ENCODE measurements around the gene GPC6. TPM values are rescaled to one million over a fixed set of nuclear protein-coding genes. Genes with fewer than 3 reads are reported as not detected.

Gene GPC6
- total RNA-seq, 1 donor from 2014 or later: 63.0 TPM

GRCh38 chr13:93765062-93765461 lies 538.5 kb downstream of the GPC6 start:
- DNase-seq (ENCODE audit: low read depth): peak; percentile 31
- H4K20me1 ChIP-seq (ENCODE audit: insufficient read depth, low read length): no peaks in the 10 kb centered on the region

GRCh38 chr13:93765811-93766210 lies 539.2 kb downstream of the GPC6 start:
- Histone ChIP-seq H3K9me3 (ENCODE audit: insufficient read depth, low read depth, low read length) (no peaks in the 10 kb centered on the region), H3K9ac (ENCODE audit: low read length) (no peak overlapping the region), H3K4me1 (ENCODE audit: insufficient read depth, low read length) (peaks cover under 1% of the 10 kb centered on the region), H3K36me3 (ENCODE audit: insufficient read depth, low read length) (no peaks in the 10 kb centered on the region), H3K27ac (ENCODE audit: low read depth, low read length) (no peak overlapping the region), H3K27me3 (ENCODE audit: insufficient read depth, low read length) (no peaks in the 10 kb centered on the region), H3K4me3 (ENCODE audit: insufficient read depth, low read depth, low read length) (no peak overlapping the region), H3K4me2 (ENCODE audit: low read length) (no peak overlapping the region), H2AFZ (ENCODE audit: low read depth, low read length) (no peak overlapping the region), H3K79me2 (ENCODE audit: insufficient read depth, low read length) (no peaks in the 10 kb centered on the region), H4K20me1 (ENCODE audit: insufficient read depth, low read length) (no peaks in the 10 kb centered on the region)
- no peaks in the 10 kb centered on the region for H3K27me3 Mint-ChIP-seq (ENCODE audit: low read depth, unreplicated experiment)
- no peak overlapping the region for H3K27ac Mint-ChIP-seq (ENCODE audit: unreplicated experiment)
- H3K9me3 Mint-ChIP-seq (ENCODE audit: unreplicated experiment): peaks cover 3% of the 10 kb centered on the region
- TF ChIP-seq CTCF (IDR thresholded peaks at IDR 0.05; ENCODE audit: insufficient read depth, low read depth, low read length) (no peak), EZH2 (IDR thresholded peaks at IDR 0.05; ENCODE audit: insufficient read depth, low read length) (no peak)
- no peak overlapping the region for H3K4me3 Mint-ChIP-seq (ENCODE audit: unreplicated experiment)
- H3K4me1 Mint-ChIP-seq (ENCODE audit: low read depth, unreplicated experiment): peaks cover 19% of the 10 kb centered on the region
- FAIRE-seq (no peak), DNase-seq (ENCODE audit: low read depth) (no peak)
- peaks cover 2% of the 10 kb centered on the region for H3K36me3 Mint-ChIP-seq (ENCODE audit: low read depth, unreplicated experiment)

More at GRCh38 chr13:93765062-93765461, 538.5 kb downstream of the GPC6 start:
- Histone ChIP-seq H3K27me3 (ENCODE audit: insufficient read depth, low read length) (no peaks in the 10 kb centered on the region), H3K9ac (ENCODE audit: low read length) (no peak overlapping the region), H2AFZ (ENCODE audit: low read depth, low read length) (no peak overlapping the region), H3K9me3 (ENCODE audit: insufficient read depth, low read depth, low read length) (no peaks in the 10 kb centered on the region), H3K4me3 (ENCODE audit: insufficient read depth, low read depth, low read length) (no peak overlapping the region), H3K79me2 (ENCODE audit: insufficient read depth, low read length) (no peaks in the 10 kb centered on the region), H3K36me3 (ENCODE audit: insufficient read depth, low read length) (no peaks in the 10 kb centered on the region), H3K4me2 (ENCODE audit: low read length) (no peak overlapping the region), H3K4me1 (ENCODE audit: insufficient read depth, low read length) (no peaks in the 10 kb centered on the region), H3K27ac (ENCODE audit: low read depth, low read length) (no peak overlapping the region)
- Mint-ChIP-seq H3K27me3 (ENCODE audit: low read depth, unreplicated experiment) (no peaks in the 10 kb centered on the region), H3K9me3 (ENCODE audit: unreplicated experiment) (peaks cover 3% of the 10 kb centered on the region), H3K4me3 (ENCODE audit: unreplicated experiment) (no peak overlapping the region), H3K27ac (ENCODE audit: unreplicated experiment) (no peak overlapping the region), H3K4me1 (ENCODE audit: low read depth, unreplicated experiment) (peaks cover 12% of the 10 kb centered on the region), H3K36me3 (ENCODE audit: low read depth, unreplicated experiment) (peaks cover 2% of the 10 kb centered on the region)
- TF ChIP-seq EZH2 (IDR thresholded peaks at IDR 0.05; ENCODE audit: insufficient read depth, low read length) (no peak), CTCF (IDR thresholded peaks at IDR 0.05; ENCODE audit: insufficient read depth, low read depth, low read length) (no peak)
- no peak for FAIRE-seq

DNA sequence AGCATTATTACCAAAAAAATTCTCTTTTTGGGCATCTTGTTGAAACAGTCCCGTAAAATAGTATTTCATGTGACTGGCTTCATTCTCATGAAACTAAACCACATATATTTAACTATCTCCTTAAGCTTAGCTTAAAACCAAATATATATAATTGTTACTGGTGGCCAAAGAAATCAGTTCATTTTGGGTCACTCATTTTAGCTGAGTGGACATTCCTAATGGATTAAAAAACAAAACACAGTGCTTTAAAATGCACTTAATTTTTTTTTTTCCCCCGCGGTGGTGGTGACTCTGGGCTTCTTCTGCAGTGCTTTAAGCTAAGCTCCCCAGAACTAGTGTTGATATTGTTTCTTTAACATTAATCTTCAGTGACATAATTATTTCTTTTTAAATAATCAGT lies 540.1 kb downstream of the GPC6 start:
- FAIRE-seq: no peak

More for the DNA sequence above, 540.1 kb downstream of the GPC6 start:
- no peaks in the 10 kb centered on the region for H3K27me3 Mint-ChIP-seq (ENCODE audit: low read depth, unreplicated experiment)
- no peak overlapping the region for H3K4me2 ChIP-seq (ENCODE audit: low read length)
- H3K4me1 ChIP-seq (ENCODE audit: insufficient read depth, low read length): peaks cover 8% of the 10 kb centered on the region
- no peaks in the 10 kb centered on the region for H3K79me2 ChIP-seq (ENCODE audit: insufficient read depth, low read length)
- no peak overlapping the region for H2AFZ ChIP-seq (ENCODE audit: low read depth, low read length)
- no peaks in the 10 kb centered on the region for H3K9me3 ChIP-seq (ENCODE audit: insufficient read depth, low read depth, low read length)
- no peak overlapping the region for H3K9ac ChIP-seq (ENCODE audit: low read length)
- no peak overlapping the region for H3K4me3 Mint-ChIP-seq (ENCODE audit: unreplicated experiment)
- no peak for DNase-seq (ENCODE audit: low read depth)
- H3K4me3 ChIP-seq (ENCODE audit: insufficient read depth, low read depth, low read length): no peak overlapping the region
- no peak overlapping the region for H3K27ac Mint-ChIP-seq (ENCODE audit: unreplicated experiment)
- no peaks in the 10 kb centered on the region for H3K27me3 ChIP-seq (ENCODE audit: insufficient read depth, low read length)
- no peak overlapping the region for H3K27ac ChIP-seq (ENCODE audit: low read depth, low read length)
- TF ChIP-seq EZH2 (IDR thresholded peaks at IDR 0.05; ENCODE audit: insufficient read depth, low read length): no peak
- TF ChIP-seq CTCF (IDR thresholded peaks at IDR 0.05; ENCODE audit: insufficient read depth, low read depth, low read length): no peak
- peaks cover 3% of the 10 kb centered on the region for H3K9me3 Mint-ChIP-seq (ENCODE audit: unreplicated experiment)
- H4K20me1 ChIP-seq (ENCODE audit: insufficient read depth, low read length): no peaks in the 10 kb centered on the region
- H3K4me1 Mint-ChIP-seq (ENCODE audit: low read depth, unreplicated experiment): peaks cover 23% of the 10 kb centered on the region
- H3K36me3 ChIP-seq (ENCODE audit: insufficient read depth, low read length): no peaks in the 10 kb centered on the region
- H3K36me3 Mint-ChIP-seq (ENCODE audit: low read depth, unreplicated experiment): peaks cover 2% of the 10 kb centered on the region

All from astrocyte (in vitro differentiated cells and primary cell).